CD4-positive, alpha-beta T cell (primary cell): ENCODE measurements around the gene MIA2. TPM values are rescaled to one million over a fixed set of nuclear protein-coding genes. Genes with fewer than 3 reads are reported as not detected.

Experiments
- ATAC-seq: fragments of 200-7000 bp; cut with Tn5 transposase; one replicate; pipeline ENCODE4 v1.10.0; 2022; ENCODE audit warnings: mild to moderate bottlenecking; ENCODE audit not compliant: poor library complexity
- CTCF ChIA-PET: fragments of 350-600 bp; sonication (Branson Sonifier 250); formaldehyde crosslinking; loops from one replicate; lab custom pipeline; 2021; ENCODE audit warnings: antibody characterized with exemption, inconsistent platforms; lab: Charles Lee
- POLR2A ChIA-PET: fragments of 350-600 bp; sonication (Branson Sonifier 250); formaldehyde crosslinking; loops from one replicate; lab custom pipeline; 2021; ENCODE audit warnings: antibody characterized with exemption, inconsistent platforms; lab: Charles Lee
- DNase-seq, 14 experiments: peaks; one replicate each; pipeline ENCODE4 v3.0.0-alpha.2; 2013 to 2020; ENCODE audit warnings: mixed read lengths in 2 of 14
- H3K27ac ChIP-seq, 2 donors: one replicate each; pipeline versions ENCODE4 v1.5.1 to v1.7.0; 2013; ENCODE audit warnings: low read length in 2 of 2, low read depth in 1 of 2, mild to moderate bottlenecking in 1 of 2
- H3K27me3 ChIP-seq, 2 experiments: 1 replicate in 1 of 2; 2 replicates in 1 of 2; pipeline versions ENCODE4 v1.6.1 to v1.7.0; 2013; ENCODE audit warnings: low read length in 2 of 2, control low read depth in 1 of 2, mild to moderate bottlenecking in 1 of 2, moderate library complexity in 1 of 2; ENCODE audit not compliant: insufficient read depth in 2 of 2, control insufficient read depth in 1 of 2
- H3K36me3 ChIP-seq: one replicate; pipeline ENCODE4 v1.6.1; 2013; ENCODE audit warnings: low read length, control low read depth; ENCODE audit not compliant: insufficient read depth
- H3K4me1 ChIP-seq: one replicate; pipeline ENCODE4 v1.6.1; 2013; ENCODE audit warnings: low read length, control low read depth; ENCODE audit not compliant: insufficient read depth
- H3K4me3 ChIP-seq: one replicate; pipeline ENCODE4 v1.5.1; 2013; ENCODE audit warnings: mild to moderate bottlenecking, low read length, moderate library complexity
- H3K9me3 ChIP-seq, 2 experiments: 1 replicate in 1 of 2; 2 replicates in 1 of 2; pipeline versions ENCODE4 v1.6.1 to v1.7.0; 2013; ENCODE audit warnings: low read length in 2 of 2, mild to moderate bottlenecking in 2 of 2, control low read depth in 1 of 2, moderate library complexity in 1 of 2; ENCODE audit not compliant: control insufficient read depth in 1 of 2, insufficient read depth in 1 of 2
- H3K27ac Mint-ChIP-seq: one replicate; pipeline ENCODE4 v1.8.0; 2020; ENCODE audit warnings: mixed read lengths
- H3K27me3 Mint-ChIP-seq: one replicate; pipeline ENCODE4 v1.8.0; 2021; ENCODE audit warnings: mixed read lengths
- H3K36me3 Mint-ChIP-seq: one replicate; pipeline ENCODE4 v1.8.0; 2021; ENCODE audit warnings: low read depth, mixed read lengths
- H3K4me1 Mint-ChIP-seq: one replicate; pipeline ENCODE4 v1.8.0; 2021; ENCODE audit warnings: low read depth, mixed read lengths
- H3K4me3 Mint-ChIP-seq: one replicate; pipeline ENCODE4 v1.8.0; 2020; ENCODE audit warnings: mild to moderate bottlenecking, mixed read lengths
- H3K9me3 Mint-ChIP-seq: one replicate; pipeline ENCODE4 v1.8.0; 2020; ENCODE audit warnings: mixed read lengths
- CTCF ChIP-seq: fragments of 200-600 bp; IDR thresholded peaks from one replicate; pipeline ENCODE4 v1.8.0; 2022; ENCODE audit warnings: antibody characterized with exemption, mild to moderate bottlenecking
- intact Hi-C, 2 experiments: fragments of 100-400 bp; cut with DNase I in 1 of 2; cut with micrococcal nuclease in 1 of 2; formaldehyde crosslinking; loops; one replicate each; pipeline versions ENCODE4 v1.15.1 to v1.9.0; 2023 to 2025; cut with DNase I, micrococcal nuclease
- total RNA-seq, 174 experiments: library from RNA in 2 of 174; stranded (reverse) in 2 of 174; gene quantifications; one replicate each; pipeline ENCODE4 v1.2.3 and lab custom pipeline; 2021 to 2026

The MIA2 gene
- total RNA-seq, 2 experiments from 2014 or later, result 21.1 to 24.1 TPM

- no peaks in the 10 kb centered on the region for H3K4me1 ChIP-seq
- H3K9me3 ChIP-seq, result no peaks in the 10 kb centered on the region
- no peak overlapping the region for H3K4me3 ChIP-seq
- no peak overlapping the region for H3K27ac ChIP-seq
- H3K27me3 Mint-ChIP-seq, result no peaks in the 10 kb centered on the region
- no peak for TF ChIP-seq CTCF
- no peak overlapping the region for H3K4me3 Mint-ChIP-seq
- H3K4me1 Mint-ChIP-seq, result no peaks in the 10 kb centered on the region
- ChIA-PET CTCF (interaction anchor here (0.7 to 0.9 kb wide), 2 partner anchors 11 to 34 kb away, joined by 3 read pairs; no protein-coding TSS in a partner anchor), POLR2A (interaction anchor here (0.7 to 1.1 kb wide), 3 partner anchors 38 to 54 kb away, joined by 3 read pairs; partner anchors contain the start of gene FBXO33)
- no peak for DNase-seq
- H3K36me3 ChIP-seq, result peaks cover 17% of the 10 kb centered on the region
- peaks cover 37% of the 10 kb centered on the region for H3K36me3 Mint-ChIP-seq
- no peak overlapping the region for H3K27ac Mint-ChIP-seq
- no peak for ATAC-seq
- H3K9me3 Mint-ChIP-seq, result no peaks in the 10 kb centered on the region
- no peaks in the 10 kb centered on the region for H3K27me3 ChIP-seq
- intact Hi-C loops, result no loop called here
Measured at GRCh38 chr14:39393289-39393688, 159.6 kb downstream of the MIA2 start.

- Histone ChIP-seq H3K4me1 (no peaks in the 10 kb centered on the region), H3K4me3 (no peak overlapping the region), H3K36me3 (peaks cover 33% of the 10 kb centered on the region), H3K27ac (no peak overlapping the region), H3K9me3 (no peaks in the 10 kb centered on the region), H3K27me3 (no peaks in the 10 kb centered on the region)
- Mint-ChIP-seq H3K4me1 (no peaks in the 10 kb centered on the region), H3K27me3 (no peaks in the 10 kb centered on the region), H3K36me3 (peaks cover 62% of the 10 kb centered on the region), H3K27ac (peak overlapping the region; percentile 25), H3K4me3 (no peak overlapping the region), H3K9me3 (no peaks in the 10 kb centered on the region)
- DNase-seq (no peak), ATAC-seq (no peak)
- TF ChIP-seq CTCF, result no peak
- intact Hi-C loops, result no loop called here
- POLR2A ChIA-PET, result interaction anchor here (1.0 kb wide), 1 partner anchor 36 kb away, joined by 3 read pairs; no protein-coding TSS in a partner anchor
- CTCF ChIA-PET, result no interaction called here
Measured at GRCh38 chr14:39395555-39396254, 162.0 kb downstream of the MIA2 start.

- intact Hi-C loops, result no loop called here
- DNase-seq (no peak), ATAC-seq (no peak)
- Mint-ChIP-seq H3K4me3 (no peak overlapping the region), H3K9me3 (no peaks in the 10 kb centered on the region), H3K36me3 (peaks cover 69% of the 10 kb centered on the region), H3K4me1 (no peaks in the 10 kb centered on the region), H3K27ac (no peak overlapping the region), H3K27me3 (no peaks in the 10 kb centered on the region)
- no peak overlapping the region for H3K4me3 ChIP-seq
- CTCF ChIA-PET, result interaction anchor here (1.4 to 1.5 kb wide), 2 partner anchors 13 to 34 kb away, joined by 3 to 4 read pairs; no protein-coding TSS in a partner anchor
- H3K27ac ChIP-seq, result no peak overlapping the region
- POLR2A ChIA-PET, result interaction anchor here (0.6 to 1.1 kb wide), 2 partner anchors 19 to 227 kb away, joined by 3 read pairs; partner anchors contain the start of gene TRAPPC6B
- no peaks in the 10 kb centered on the region for H3K4me1 ChIP-seq
- H3K9me3 ChIP-seq, result no peaks in the 10 kb centered on the region
- TF ChIP-seq CTCF, result no peak
- H3K36me3 ChIP-seq, result peaks cover 41% of the 10 kb centered on the region
- no peaks in the 10 kb centered on the region for H3K27me3 ChIP-seq
Measured at GRCh38 chr14:39396448-39396847, 162.7 kb downstream of the MIA2 start.
